ENCODE measurements around the gene SERTM2.

GRCh38 chrX:111567542-111568255 lies 56.3 kb downstream of the SERTM2 start:
- no peak for TF ChIP-seq POLR2AphosphoS5 (IDR thresholded peaks at IDR 0.05; ENCODE audit: insufficient read depth, low read depth, low read length)
- TF ChIP-seq CTCF (IDR thresholded peaks at IDR 0.05; ENCODE audit: extremely low read depth in 1 of 2, insufficient read depth in 1 of 2, low read depth in 1 of 2, low read length in 2 of 2), result no peak
- no peak for TF ChIP-seq POLR2A (IDR thresholded peaks at IDR 0.05; ENCODE audit: low read depth, low read length)
- no peak for TF ChIP-seq FOS (IDR thresholded peaks at IDR 0.05; ENCODE audit: borderline replicate concordance, insufficient read depth, low read length)
- TF ChIP-seq MAX (IDR thresholded peaks at IDR 0.05; ENCODE audit: insufficient read depth, insufficient read length), result no peak
- no peak for TF ChIP-seq MYC (IDR thresholded peaks at IDR 0.05; ENCODE audit: low read depth, low read length)
- TF ChIP-seq EZH2 (IDR thresholded peaks at IDR 0.05; ENCODE audit: borderline replicate concordance, low read depth, low read length, severe bottlenecking), result no peak
- TF ChIP-seq GATA2 (IDR thresholded peaks at IDR 0.05; ENCODE audit: insufficient read depth, insufficient read length, low read depth, low read length), result no peak
